SK-N-SH treated with all-trans-retinoic acid at 6 μM for 48 hours (cell line): ENCODE data around the gene ECHDC3.

ENCODE experiments used
- BACH2 ChIP-seq: fragments of 250-450 bp; sonication (Bioruptor Pico); IDR thresholded peaks from 2 replicates; pipeline ENCODE4 v1.9.0; 2021; ENCODE audit warnings: mild to moderate bottlenecking, borderline replicate concordance
- GLIS3 ChIP-seq: fragments of 250-450 bp; sonication (Bioruptor Pico); IDR thresholded peaks from 2 replicates; pipeline ENCODE4 v1.5.0; 2020; ENCODE audit warnings: mild to moderate bottlenecking, moderate library complexity
- SNAI2 ChIP-seq: fragments of 250-450 bp; sonication (Bioruptor Pico); IDR thresholded peaks from 2 replicates; pipeline ENCODE4 v1.5.0; 2020; ENCODE audit warnings: mild to moderate bottlenecking, moderate library complexity
- TOX ChIP-seq: fragments of 250-450 bp; sonication (Bioruptor Pico); IDR thresholded peaks from 2 replicates; pipeline ENCODE4 v1.8.0; 2021; ENCODE audit warnings: mild to moderate bottlenecking, moderate library complexity, borderline replicate concordance
- ZC3H10 ChIP-seq: fragments of 250-450 bp; sonication (Bioruptor Pico); IDR thresholded peaks from 2 replicates; pipeline ENCODE4 v1.5.1; 2021; ENCODE audit warnings: mild to moderate bottlenecking, moderate library complexity
- ZFP3 ChIP-seq: fragments of 250-450 bp; sonication (Bioruptor Pico); IDR thresholded peaks from 2 replicates; pipeline ENCODE4 v1.5.0; 2020; ENCODE audit warnings: mild to moderate bottlenecking, moderate library complexity
- ZFP30 ChIP-seq: fragments of 450-650 bp; formaldehyde crosslinking; IDR thresholded peaks from 2 replicates; pipeline ENCODE4 v1.5.0; 2022; ENCODE audit warnings: mild to moderate bottlenecking, moderate library complexity
- ZNF70 ChIP-seq: fragments of 450-650 bp; formaldehyde crosslinking; IDR thresholded peaks from 2 replicates; pipeline ENCODE4 v1.5.0; 2020; ENCODE audit warnings: mild to moderate bottlenecking, moderate library complexity
- ZNF8 ChIP-seq: fragments of 450-650 bp; formaldehyde crosslinking; IDR thresholded peaks from 2 replicates; pipeline ENCODE4 v1.5.0; 2020; ENCODE audit warnings: mild to moderate bottlenecking, moderate library complexity
- TF ChIP-seq, protein P1 (sequence below): fragments of 250-450 bp; sonication (Bioruptor Pico); IDR thresholded peaks from 2 replicates; pipeline ENCODE4 v1.5.1; 2021; ENCODE audit warnings: mild to moderate bottlenecking, moderate library complexity
- TF ChIP-seq, protein P2 (sequence below): fragments of 250-450 bp; sonication (Bioruptor Pico); IDR thresholded peaks from 2 replicates; pipeline ENCODE4 v1.5.0; 2020; ENCODE audit warnings: mild to moderate bottlenecking, moderate library complexity
- TF ChIP-seq, protein P3 (sequence below): fragments of 250-450 bp; sonication (Bioruptor Pico); IDR thresholded peaks from 2 replicates; pipeline ENCODE4 v1.5.1; 2020; ENCODE audit warnings: low read depth, mild to moderate bottlenecking, moderate library complexity

DNA sequence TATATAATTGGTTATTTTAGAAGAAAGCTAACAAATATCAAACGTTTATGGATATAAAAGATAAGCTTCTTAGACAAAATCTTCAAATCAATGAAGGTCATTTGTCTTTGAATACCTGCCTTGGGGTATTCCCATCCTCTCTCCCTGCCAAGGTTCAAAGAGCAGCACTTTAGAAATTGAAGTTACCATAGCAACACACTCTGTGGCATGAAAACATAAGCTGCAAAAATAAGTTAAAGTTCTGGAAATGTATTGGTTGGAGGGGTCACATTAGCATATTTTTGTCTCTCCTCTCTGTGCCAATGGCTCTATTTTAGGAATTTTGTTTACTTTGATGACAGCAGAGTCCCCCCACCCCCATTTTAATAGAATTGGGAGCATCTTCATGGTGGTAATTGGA is 12.0 kb downstream of the ECHDC3 start:
- TF ChIP-seq ZNF70 (CRISPR knock-in tag) (no peak), GLIS3 (CRISPR knock-in tag) (no peak), ZFP30 (CRISPR knock-in tag) (no peak), ZFP3 (CRISPR knock-in tag) (no peak), ZNF8 (CRISPR knock-in tag) (no peak), BACH2 (CRISPR knock-in tag) (no peak), TOX (no peak), SNAI2 (CRISPR knock-in tag) (no peak), ZC3H10 (CRISPR knock-in tag) (no peak)
- TF ChIP-seq, protein P1, sequence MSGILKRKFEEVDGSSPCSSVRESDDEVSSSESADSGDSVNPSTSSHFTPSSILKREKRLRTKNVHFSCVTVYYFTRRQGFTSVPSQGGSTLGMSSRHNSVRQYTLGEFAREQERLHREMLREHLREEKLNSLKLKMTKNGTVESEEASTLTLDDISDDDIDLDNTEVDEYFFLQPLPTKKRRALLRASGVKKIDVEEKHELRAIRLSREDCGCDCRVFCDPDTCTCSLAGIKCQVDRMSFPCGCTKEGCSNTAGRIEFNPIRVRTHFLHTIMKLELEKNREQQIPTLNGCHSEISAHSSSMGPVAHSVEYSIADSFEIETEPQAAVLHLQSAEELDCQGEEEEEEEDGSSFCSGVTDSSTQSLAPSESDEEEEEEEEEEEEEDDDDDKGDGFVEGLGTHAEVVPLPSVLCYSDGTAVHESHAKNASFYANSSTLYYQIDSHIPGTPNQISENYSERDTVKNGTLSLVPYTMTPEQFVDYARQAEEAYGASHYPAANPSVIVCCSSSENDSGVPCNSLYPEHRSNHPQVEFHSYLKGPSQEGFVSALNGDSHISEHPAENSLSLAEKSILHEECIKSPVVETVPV (CRISPR knock-in tag): no peak
- TF ChIP-seq, protein P2, sequence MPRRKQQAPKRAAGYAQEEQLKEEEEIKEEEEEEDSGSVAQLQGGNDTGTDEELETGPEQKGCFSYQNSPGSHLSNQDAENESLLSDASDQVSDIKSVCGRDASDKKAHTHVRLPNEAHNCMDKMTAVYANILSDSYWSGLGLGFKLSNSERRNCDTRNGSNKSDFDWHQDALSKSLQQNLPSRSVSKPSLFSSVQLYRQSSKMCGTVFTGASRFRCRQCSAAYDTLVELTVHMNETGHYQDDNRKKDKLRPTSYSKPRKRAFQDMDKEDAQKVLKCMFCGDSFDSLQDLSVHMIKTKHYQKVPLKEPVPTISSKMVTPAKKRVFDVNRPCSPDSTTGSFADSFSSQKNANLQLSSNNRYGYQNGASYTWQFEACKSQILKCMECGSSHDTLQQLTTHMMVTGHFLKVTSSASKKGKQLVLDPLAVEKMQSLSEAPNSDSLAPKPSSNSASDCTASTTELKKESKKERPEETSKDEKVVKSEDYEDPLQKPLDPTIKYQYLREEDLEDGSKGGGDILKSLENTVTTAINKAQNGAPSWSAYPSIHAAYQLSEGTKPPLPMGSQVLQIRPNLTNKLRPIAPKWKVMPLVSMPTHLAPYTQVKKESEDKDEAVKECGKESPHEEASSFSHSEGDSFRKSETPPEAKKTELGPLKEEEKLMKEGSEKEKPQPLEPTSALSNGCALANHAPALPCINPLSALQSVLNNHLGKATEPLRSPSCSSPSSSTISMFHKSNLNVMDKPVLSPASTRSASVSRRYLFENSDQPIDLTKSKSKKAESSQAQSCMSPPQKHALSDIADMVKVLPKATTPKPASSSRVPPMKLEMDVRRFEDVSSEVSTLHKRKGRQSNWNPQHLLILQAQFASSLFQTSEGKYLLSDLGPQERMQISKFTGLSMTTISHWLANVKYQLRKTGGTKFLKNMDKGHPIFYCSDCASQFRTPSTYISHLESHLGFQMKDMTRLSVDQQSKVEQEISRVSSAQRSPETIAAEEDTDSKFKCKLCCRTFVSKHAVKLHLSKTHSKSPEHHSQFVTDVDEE (CRISPR knock-in tag): no peak
- TF ChIP-seq, protein P3, sequence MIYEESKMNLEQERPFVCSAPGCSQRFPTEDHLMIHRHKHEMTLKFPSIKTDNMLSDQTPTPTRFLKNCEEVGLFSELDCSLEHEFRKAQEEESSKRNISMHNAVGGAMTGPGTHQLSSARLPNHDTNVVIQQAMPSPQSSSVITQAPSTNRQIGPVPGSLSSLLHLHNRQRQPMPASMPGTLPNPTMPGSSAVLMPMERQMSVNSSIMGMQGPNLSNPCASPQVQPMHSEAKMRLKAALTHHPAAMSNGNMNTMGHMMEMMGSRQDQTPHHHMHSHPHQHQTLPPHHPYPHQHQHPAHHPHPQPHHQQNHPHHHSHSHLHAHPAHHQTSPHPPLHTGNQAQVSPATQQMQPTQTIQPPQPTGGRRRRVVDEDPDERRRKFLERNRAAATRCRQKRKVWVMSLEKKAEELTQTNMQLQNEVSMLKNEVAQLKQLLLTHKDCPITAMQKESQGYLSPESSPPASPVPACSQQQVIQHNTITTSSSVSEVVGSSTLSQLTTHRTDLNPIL (CRISPR knock-in tag): no peak
